ENCODE data around the gene MT1B. TPM values are rescaled to one million over a fixed set of nuclear protein-coding genes. Genes with fewer than 3 reads are reported as not detected.

Gene MT1B
- total RNA-seq, 4 donors from 2014 or later = not detected

DNA sequence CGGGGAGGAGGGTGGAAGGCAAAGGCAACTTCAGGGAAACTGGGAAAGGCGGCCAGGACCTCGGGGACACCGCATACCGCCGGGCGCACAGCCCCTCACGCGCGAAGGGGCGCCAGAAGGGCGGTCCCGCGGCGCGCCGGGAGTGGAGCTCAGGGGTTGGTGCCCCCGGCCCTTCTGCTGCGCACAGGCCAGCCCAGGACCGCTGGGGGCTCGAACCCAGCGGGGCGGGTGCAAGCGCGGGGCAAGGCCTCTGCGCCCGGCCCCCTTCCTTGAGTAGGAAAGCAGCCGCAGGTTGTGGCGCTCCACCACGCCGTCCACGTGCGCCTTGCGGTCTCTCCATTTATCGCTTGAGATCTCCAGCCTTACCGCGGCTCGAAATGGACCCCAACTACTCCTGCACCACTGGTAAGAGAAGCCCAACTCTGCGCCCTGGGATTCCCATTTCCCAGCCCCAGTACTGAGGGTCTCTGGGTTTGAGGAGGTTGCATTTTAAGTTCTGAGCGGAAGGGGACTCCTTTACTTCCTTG, 16.2 kb upstream of the MT1B start:
- 23 to 40% methylated on average over 7 to 12 of the region's 40 CpGs for WGBS, 2 donors
- Histone ChIP-seq H3K36me3 (no peaks in the 10 kb centered on the region), H3K4me1 (peaks cover 16 to 64% (median 29%) of the 10 kb centered on the region in 3 donors), H3K27me3 (peaks cover 3 to 93% (median 9%) of the 10 kb centered on the region in 4 donors), H3K4me3 (peak overlapping the region in 2 of 4 donors; percentile 34 to 51), H3K9me3 (no peaks in the 10 kb centered on the region), H3K27ac (no peak overlapping the region)
- no peak for DNase-seq
- intact Hi-C loops (cut with DNase I) = no loop called here
- no peak for TF ChIP-seq CTCF (IDR thresholded peaks at IDR 0.05)
- TF ChIP-seq POLR2A (IDR thresholded peaks at IDR 0.05) = no peak

- peaks cover 3 to 99% (median 9%) of the 10 kb centered on the region in 4 donors for H3K27me3 ChIP-seq
These were observed 14.9 kb upstream of the MT1B start for GRCh38 chr16:56636616-56637413.

DNA sequence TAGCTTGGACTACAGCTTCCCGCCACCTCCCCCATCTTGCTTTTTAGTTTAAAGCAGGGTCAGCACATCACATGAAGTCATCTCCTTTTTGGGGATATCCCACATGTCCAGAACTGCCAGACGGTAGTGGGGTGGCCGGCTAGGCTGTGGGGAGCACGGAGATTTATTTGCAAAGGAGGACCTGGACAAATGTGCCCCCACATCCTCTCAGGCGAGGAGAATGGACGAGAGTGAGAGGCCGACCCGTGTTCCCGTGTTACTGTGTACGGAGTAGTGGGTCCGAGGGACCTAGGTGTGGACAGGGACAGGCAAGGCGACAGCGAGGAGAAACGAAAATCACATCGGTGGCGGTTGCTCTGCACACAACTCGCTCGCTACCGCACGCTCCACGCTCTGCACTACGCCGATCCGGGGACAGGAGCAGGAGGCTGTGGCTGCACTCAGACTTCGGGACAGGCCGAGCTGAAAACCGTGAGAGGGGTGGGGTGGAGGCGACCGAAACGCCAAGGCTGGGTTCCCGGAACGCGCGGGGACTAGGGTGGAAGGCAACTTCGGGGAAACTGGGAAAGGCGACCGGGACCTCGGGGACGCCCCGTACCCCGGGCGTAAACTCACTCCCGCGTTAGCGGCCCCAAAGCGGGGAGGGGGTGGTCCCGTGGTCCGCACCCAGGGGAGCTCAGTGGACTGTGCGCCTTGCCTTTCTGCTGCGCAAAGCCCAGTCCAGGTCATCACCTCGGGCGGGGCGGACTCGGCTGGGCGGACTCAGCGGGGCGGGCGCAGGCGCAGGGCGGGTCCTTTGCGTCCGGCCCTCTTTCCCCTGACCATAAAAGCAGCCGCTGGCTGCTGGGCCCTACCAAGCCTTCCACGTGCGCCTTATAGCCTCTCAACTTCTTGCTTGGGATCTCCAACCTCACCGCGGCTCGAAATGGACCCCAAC, 13.6 kb upstream of the MT1B start, which contains the start of gene MT1A:
Gene MT1A (plus strand): TSS at position 853 of the 937 bp plus-strand sequence. CDS start 73 bp downstream, at position 926.
- Histone ChIP-seq H3K4me3 (peak within 1 kb of the TSS; percentile 12 to 71 (median 47)), H3K9me3 (no peaks in the 10 kb centered on the region), H3K4me1 (peaks cover 11 to 52% (median 20%) of the 10 kb centered on the region in 3 donors), H3K36me3 (no peaks in the 10 kb centered on the region), H3K27me3 (peaks cover 3 to 97% (median 9%) of the 10 kb centered on the region in 4 donors), H3K27ac (peak within 1 kb of the TSS; percentile 32 to 85 (median 66))
- DNase-seq = no peak
- WGBS, 2 donors = 17 to 33% methylated on average over 21 to 26 of the region's 68 CpGs
- TF ChIP-seq POLR2A (IDR thresholded peaks at IDR 0.05) = peak in 1 of 4 donors; percentile 42
- TF ChIP-seq CTCF (IDR thresholded peaks at IDR 0.05) = no peak
- intact Hi-C loops (cut with DNase I) = no loop called here

More at GRCh38 chr16:56636616-56637413, 14.9 kb upstream of the MT1B start:
- Histone ChIP-seq H3K36me3 (no peaks in the 10 kb centered on the region), H3K27ac (no peak overlapping the region), H3K4me1 (peaks cover 16 to 61% (median 29%) of the 10 kb centered on the region in 3 donors), H3K9me3 (no peaks in the 10 kb centered on the region), H3K4me3 (no peak overlapping the region)
- DNase-seq = no peak
- intact Hi-C loops (cut with DNase I) = no loop called here
- no peak for TF ChIP-seq POLR2A (IDR thresholded peaks at IDR 0.05)
- TF ChIP-seq CTCF (IDR thresholded peaks at IDR 0.05) = no peak
- 69 to 78% methylated on average over 6 to 7 of the region's 9 CpGs for WGBS, 2 donors

DNA sequence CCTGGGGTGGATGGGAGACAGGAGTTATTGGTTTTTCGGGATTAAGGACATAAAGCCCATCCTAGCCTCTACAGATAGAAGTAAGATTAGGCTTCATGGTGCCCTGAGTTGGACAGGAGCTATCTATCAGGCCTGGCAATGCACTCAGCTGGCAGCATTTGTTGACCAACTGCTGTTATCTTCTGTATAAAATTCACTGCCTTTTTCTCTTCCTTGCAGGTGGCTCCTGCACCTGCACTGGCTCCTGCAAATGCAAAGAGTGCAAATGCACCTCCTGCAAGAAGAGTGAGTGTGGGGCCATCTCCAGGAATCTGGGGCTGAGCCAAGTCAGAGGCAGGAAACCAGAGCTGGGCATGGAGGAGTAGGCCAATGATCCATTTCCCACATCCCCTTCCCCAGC, 12.6 kb upstream of the MT1B start:
- DNase-seq = no peak
- intact Hi-C loops (cut with DNase I) = no loop called here
- Histone ChIP-seq H3K27me3 (peaks cover 3 to 97% (median 9%) of the 10 kb centered on the region in 4 donors), H3K9me3 (no peaks in the 10 kb centered on the region), H3K36me3 (no peaks in the 10 kb centered on the region), H3K4me3 (no peak overlapping the region), H3K27ac (no peak overlapping the region), H3K4me1 (peaks cover 18 to 52% (median 30%) of the 10 kb centered on the region in 3 donors)
- TF ChIP-seq POLR2A (IDR thresholded peaks at IDR 0.05) (no peak), CTCF (IDR thresholded peaks at IDR 0.05) (no peak)
- 91 to 100% methylated on average over 1 of the region's 1 CpG for WGBS, 2 donors

Measured in esophagus squamous epithelium (tissue), 5 donors.